ENCODE data around the gene PPP1R1A. TPM values are rescaled to one million over a fixed set of nuclear protein-coding genes. Genes with fewer than 3 reads are reported as not detected.
A peak's percentile ranks its signal among the peaks of the same experiment; 100 is the strongest.

Gene PPP1R1A
- total and polyA plus RNA-seq, 2 experiments from 2014 or later, result 7.6 to 26.9 TPM

- Mint-ChIP-seq H3K27me3 (ENCODE audit: insufficient read depth, low read depth, poor library complexity) (peaks cover 20% of the 10 kb centered on the region), H3K36me3 (ENCODE audit: low read depth) (no peaks in the 10 kb centered on the region; the same call in 2 of the 3 replicates), H3K27ac (no peak overlapping the region), H3K4me1 (peaks cover 33% of the 10 kb centered on the region), H3K4me3 (no peak overlapping the region), H3K9me3 (no peaks in the 10 kb centered on the region)
- Histone ChIP-seq H3K27me3 (ENCODE audit: insufficient read depth) (no peaks in the 10 kb centered on the region), H3K4me1 (ENCODE audit: insufficient read depth) (peaks cover 9% of the 10 kb centered on the region), H3K36me3 (ENCODE audit: insufficient read depth) (no peaks in the 10 kb centered on the region), H3K79me2 (replicated peaks; ENCODE audit: insufficient read depth) (no peaks in the 10 kb centered on the region), H3K4me2 (no peak overlapping the region), H3F3A (replicated peaks; ENCODE audit: low read depth) (no peaks in the 10 kb centered on the region), H4K20me1 (replicated peaks; ENCODE audit: insufficient read depth) (no peaks in the 10 kb centered on the region), H3K27ac (ENCODE audit: low read depth) (no peak overlapping the region), H3K4me3 (no peak overlapping the region), H2AFZ (0 out of 2 replicates have a peak overlapping the region, but pooled peaks have one; percentile 58), H3K9me2 (ENCODE audit: insufficient read depth) (0 out of 2 replicates have a peak, but pooled peaks cover 5% of the 10 kb centered on the region)
- ATAC-seq, result peak; percentile 97
- peak; percentile 89 for DNase-seq (ENCODE audit: low spot score)
- TF ChIP-seq CTCF (conservative IDR thresholded peaks at IDR 0.05; ENCODE audit: low read depth in 2 of 2) (peak; percentile 96 to 100), ZNF114 (CRISPR knock-in tag; IDR thresholded peaks at IDR 0.05) (no peak), REST (IDR thresholded peaks at IDR 0.05; ENCODE audit: unreplicated experiment) (no peak), JUNB (IDR thresholded peaks at IDR 0.05; ENCODE audit: unreplicated experiment) (no peak), CREB1 (CRISPR knock-in tag; IDR thresholded peaks at IDR 0.05; ENCODE audit: low read depth) (no peak)
Measured at GRCh38 chr12:54579696-54580333, 8.6 kb downstream of the PPP1R1A start.

GRCh38 chr12:54579258-54579657 lies 9.2 kb downstream of the PPP1R1A start:
- no peaks in the 10 kb centered on the region for H3F3A ChIP-seq (replicated peaks; ENCODE audit: low read depth)
- H3K36me3 ChIP-seq (ENCODE audit: insufficient read depth), result no peaks in the 10 kb centered on the region
- H3K9me3 Mint-ChIP-seq, result no peaks in the 10 kb centered on the region
- TF ChIP-seq EZH2phosphoT487 (IDR thresholded peaks at IDR 0.05; ENCODE audit: unreplicated experiment) (no peak), ZNF331 (CRISPR knock-in tag; IDR thresholded peaks at IDR 0.05; ENCODE audit: low read depth) (no peak), CREB1 (CRISPR knock-in tag; IDR thresholded peaks at IDR 0.05; ENCODE audit: low read depth) (no peak), NANOG (IDR thresholded peaks at IDR 0.05; ENCODE audit: borderline replicate concordance) (no peak), STAT1 (IDR thresholded peaks at IDR 0.05; ENCODE audit: unreplicated experiment) (no peak), JUNB (IDR thresholded peaks at IDR 0.05; ENCODE audit: unreplicated experiment) (no peak), ZNF114 (CRISPR knock-in tag; IDR thresholded peaks at IDR 0.05) (no peak), CTCF (conservative IDR thresholded peaks at IDR 0.05; ENCODE audit: low read depth in 2 of 2) (no peak), EZH2 (IDR thresholded peaks at IDR 0.05; ENCODE audit: low read depth, unreplicated experiment) (no peak)
- H3K9me2 ChIP-seq (ENCODE audit: insufficient read depth), result 0 out of 2 replicates have a peak, but pooled peaks cover 5% of the 10 kb centered on the region
- peaks cover 9% of the 10 kb centered on the region for H3K4me1 ChIP-seq (ENCODE audit: insufficient read depth)
- DNase-seq (ENCODE audit: low spot score) (no peak), ATAC-seq (no peak)
- H3K4me2 ChIP-seq, result no peak overlapping the region
- no peaks in the 10 kb centered on the region for H3K27me3 ChIP-seq (ENCODE audit: insufficient read depth)
- H3K4me3 ChIP-seq, result no peak overlapping the region
- no peak overlapping the region for H3K4me3 Mint-ChIP-seq
- H3K27ac ChIP-seq (ENCODE audit: low read depth), result no peak overlapping the region
- no peak overlapping the region for H2AFZ ChIP-seq
- H3K4me1 Mint-ChIP-seq, result peaks cover 27% of the 10 kb centered on the region
- no peaks in the 10 kb centered on the region; the same call in 2 of the 3 replicates for H3K36me3 Mint-ChIP-seq (ENCODE audit: low read depth)
- no peaks in the 10 kb centered on the region for H4K20me1 ChIP-seq (replicated peaks; ENCODE audit: insufficient read depth)
- H3K27me3 Mint-ChIP-seq (ENCODE audit: insufficient read depth, low read depth, poor library complexity), result peaks cover 20% of the 10 kb centered on the region
- H3K27ac Mint-ChIP-seq, result no peak overlapping the region
- no peaks in the 10 kb centered on the region for H3K79me2 ChIP-seq (replicated peaks; ENCODE audit: insufficient read depth)
